Aorta (tissue), 5 donors: ENCODE results near the gene AHDC1. TPM values are rescaled to one million over a fixed set of nuclear protein-coding genes. Genes with fewer than 3 reads are reported as not detected.
A peak's percentile ranks its signal among the peaks of the same experiment; 100 is the strongest.

Experiments
- ATAC-seq: fragments of 200-7000 bp; cut with Tn5 transposase; one replicate; pipeline ENCODE4 v1.9.1; 2022; ENCODE audit warnings: moderate library complexity; ENCODE audit not compliant: low FRiP score
- DNase-seq, 2 donors: peaks; one replicate each; pipeline ENCODE4 v3.0.0-alpha.2; 2020
- H3K27ac ChIP-seq, 2 donors: one replicate each; pipeline ENCODE4 v1.5.1; 2013; ENCODE audit warnings: low read length in 2 of 2, mild to moderate bottlenecking in 2 of 2, moderate library complexity in 2 of 2, control low read depth in 1 of 2, inconsistent platforms in 1 of 2, low read depth in 1 of 2
- H3K27me3 ChIP-seq, 2 donors: one replicate each; pipeline ENCODE4 v1.6.1; 2013; ENCODE audit warnings: control low read depth in 1 of 2, low read length in 1 of 2, mild to moderate bottlenecking in 1 of 2, moderate library complexity in 1 of 2; ENCODE audit not compliant: insufficient read depth in 2 of 2, control insufficient read depth in 1 of 2
- H3K36me3 ChIP-seq, 2 donors: one replicate each; pipeline ENCODE4 v1.6.1; 2013; ENCODE audit warnings: control low read depth in 1 of 2, low read length in 1 of 2, mild to moderate bottlenecking in 1 of 2; ENCODE audit not compliant: insufficient read depth in 2 of 2, control insufficient read depth in 1 of 2
- H3K4me1 ChIP-seq, 2 donors: one replicate each; pipeline ENCODE4 v1.6.1; 2013; ENCODE audit warnings: low read length in 2 of 2, control low read depth in 1 of 2, mild to moderate bottlenecking in 1 of 2, moderate library complexity in 1 of 2; ENCODE audit not compliant: insufficient read depth in 2 of 2, control insufficient read depth in 1 of 2
- H3K4me3 ChIP-seq, 2 donors: one replicate each; pipeline ENCODE4 v1.5.1; 2013; ENCODE audit warnings: low read length in 2 of 2, control low read depth in 1 of 2, mild to moderate bottlenecking in 1 of 2
- H3K9me3 ChIP-seq: one replicate; pipeline ENCODE4 v1.6.1; 2013; ENCODE audit warnings: mild to moderate bottlenecking, low read length; ENCODE audit not compliant: control insufficient read depth
- WGBS, 2 donors: extraction: QIAGEN DNeasy Blood & Tissue Kit; methylation state at CpG; one replicate each; pipeline ENCODE4 v1.1.7; 2013; 5-methylcytosine and 5-hydroxymethylcytosine counted together
- intact Hi-C, 2 donors: fragments of 100-400 bp; cut with DNase I; formaldehyde crosslinking; loops; one replicate each; pipeline versions ENCODE4 v1.14.2 to v1.15.0; 2022
- polyA plus RNA-seq, 2 donors: library from polyadenylated mRNA; stranded (reverse); fragments of 200-250 nt; gene quantifications; one replicate each; pipeline ENCODE4 v1.2.3, GENCODE V29; 2013
- total RNA-seq, 2 donors: library from RNA; stranded (reverse); fragmentation: NEBNext Ultra II Directional; extraction: Animal tissue kit (Norgen Biotek cat#: 25700); gene quantifications; one replicate each; pipeline ENCODE4 v1.2.1, GENCODE V29; 2021
- donor health status: healthy with polysubstance abuse.
- donor health status: Bipolar disorder and iron deficiency.
- donor health status: DM: no; HTN: no; CAD: no.
- donor health status: DM: no; HTN: no; CAD: no.
- donor health status: DM: yes; HTN: yes; CAD: no.

AHDC1 gene
- total and polyA plus RNA-seq, 4 donors, result 7.8 to 89.1 (median 43.7) TPM

- intact Hi-C loops, result loop anchor here in 1 of 2 donors (10.0 kb wide), 1 partner anchor 106 kb away; the partner anchor contains the start of gene AHDC1
- DNase-seq, result no peak
- H3K36me3 ChIP-seq, result no peaks in the 10 kb centered on the region
- H3K9me3 ChIP-seq, result no peaks in the 10 kb centered on the region
- H3K27me3 ChIP-seq, result no peaks in the 10 kb centered on the region
- no peak overlapping the region for H3K27ac ChIP-seq
- no peak for ATAC-seq
- H3K4me3 ChIP-seq, result no peak overlapping the region
- WGBS, 2 donors, result 95 to 98% methylated on average over 2 of the region's 2 CpGs
- peaks cover 0 to 3% of the 10 kb centered on the region in 2 donors for H3K4me1 ChIP-seq
Measured at GRCh38 chr1:27499142-27499541, 104.8 kb downstream of the AHDC1 start.

GRCh38 chr1:27496604-27497155, 107.3 kb downstream of the AHDC1 start:
- Histone ChIP-seq H3K36me3 (no peaks in the 10 kb centered on the region), H3K4me3 (no peak overlapping the region), H3K4me1 (peaks cover 0 to 3% of the 10 kb centered on the region in 2 donors), H3K27ac (no peak overlapping the region), H3K9me3 (no peaks in the 10 kb centered on the region), H3K27me3 (no peaks in the 10 kb centered on the region)
- 4 to 7% methylated on average over 8 of the region's 8 CpGs for WGBS, 2 donors
- ATAC-seq (peak; percentile 40), DNase-seq (peak; percentile 53 to 74)
- intact Hi-C loops, result loop anchor here in 1 of 2 donors (10.0 kb wide), 1 partner anchor 108 kb away; the partner anchor contains the start of gene AHDC1

- intact Hi-C loops, result loop anchor here (5.0 to 10.0 kb wide), 2 partner anchors 65 to 112 kb away; partner anchors contain the start of gene AHDC1 (in 1 of the 2)
- Histone ChIP-seq H3K27ac (no peak overlapping the region), H3K9me3 (no peaks in the 10 kb centered on the region), H3K36me3 (no peaks in the 10 kb centered on the region), H3K4me3 (no peak overlapping the region), H3K27me3 (no peaks in the 10 kb centered on the region), H3K4me1 (peaks cover 0 to 3% of the 10 kb centered on the region in 2 donors)
- ATAC-seq (no peak), DNase-seq (no peak)
- WGBS, 2 donors, result 90 to 96% methylated on average over 3 of the region's 3 CpGs
Measured at GRCh38 chr1:27492796-27493195, 111.1 kb downstream of the AHDC1 start.

GRCh38 chr1:27491748-27492700, 111.9 kb downstream of the AHDC1 start:
- peaks cover 0 to 3% of the 10 kb centered on the region in 2 donors for H3K4me1 ChIP-seq
- 6 to 7% methylated on average over 9 of the region's 9 CpGs for WGBS, 2 donors

GRCh38 chr1:27489973-27490741, 113.8 kb downstream of the AHDC1 start, which contains the start of gene WASF2:
Gene WASF2, minus strand, starts transcription at chr1:27490167. Its CDS starts 61,277 bp downstream, at chr1:27428890.
- 1% methylated on average over 42 to 50 of the region's 50 CpGs for WGBS, 2 donors
- intact Hi-C loops, result loop anchor here (2.0 to 10.0 kb wide), 5 partner anchors 63 to 115 kb away; partner anchors contain the start of gene AHDC1 (in 1 of the 2)
- Histone ChIP-seq H3K36me3 (no peaks in the 10 kb centered on the region), H3K27me3 (no peaks in the 10 kb centered on the region), H3K4me1 (no peaks in the 10 kb centered on the region), H3K9me3 (no peaks in the 10 kb centered on the region), H3K27ac (peak within 1 kb of the TSS; percentile 9 to 87), H3K4me3 (peak within 1 kb of the TSS; percentile 79 to 97)
- peak; percentile 98 for DNase-seq
- ATAC-seq, result peak; percentile 97

More at GRCh38 chr1:27491748-27492700, 111.9 kb downstream of the AHDC1 start:
- H3K27me3 ChIP-seq, result no peaks in the 10 kb centered on the region
- ATAC-seq (peak; percentile 2), DNase-seq (peak; percentile 72 to 78)
- intact Hi-C loops, result loop anchor here (2.0 to 10.0 kb wide), 3 partner anchors 65 to 113 kb away; partner anchors contain the start of gene AHDC1 (in 1 of the 2)
- H3K4me3 ChIP-seq, result no peak overlapping the region
- no peaks in the 10 kb centered on the region for H3K9me3 ChIP-seq
- H3K27ac ChIP-seq, result peak overlapping the region; percentile 48 to 98
- H3K36me3 ChIP-seq, result no peaks in the 10 kb centered on the region

- peak overlapping the region; percentile 79 to 97 for H3K4me3 ChIP-seq
- H3K36me3 ChIP-seq, result no peaks in the 10 kb centered on the region
- peak overlapping the region in 1 of 2 donors; percentile 87 for H3K27ac ChIP-seq
- no peaks in the 10 kb centered on the region for H3K27me3 ChIP-seq
- DNase-seq (peak in 1 of 2 donors; percentile 84), ATAC-seq (peak; percentile 58)
- intact Hi-C loops, result loop anchor here in 1 of 2 donors (5.0 to 10.0 kb wide), 2 partner anchors 62 to 85 kb away; no protein-coding TSS in a partner anchor
- no peaks in the 10 kb centered on the region for H3K9me3 ChIP-seq
- 0% methylated on average over 25 to 26 of the region's 26 CpGs for WGBS, 2 donors
- no peaks in the 10 kb centered on the region for H3K4me1 ChIP-seq
Measured at GRCh38 chr1:27489501-27489972, 114.4 kb downstream of the AHDC1 start.

- ATAC-seq (no peak), DNase-seq (no peak)
- 14 to 15% methylated on average over 6 of the region's 6 CpGs for WGBS, 2 donors
- H3K36me3 ChIP-seq, result no peaks in the 10 kb centered on the region
- no peaks in the 10 kb centered on the region for H3K9me3 ChIP-seq
- intact Hi-C loops, result loop anchor here in 1 of 2 donors (5.0 to 10.0 kb wide), 2 partner anchors 61 to 83 kb away; no protein-coding TSS in a partner anchor
- peak overlapping the region; percentile 79 to 97 for H3K4me3 ChIP-seq
- no peaks in the 10 kb centered on the region for H3K27me3 ChIP-seq
- H3K27ac ChIP-seq, result no peak overlapping the region
- H3K4me1 ChIP-seq, result peaks cover 0 to 2% of the 10 kb centered on the region in 2 donors
Measured at GRCh38 chr1:27487966-27488884, 115.7 kb downstream of the AHDC1 start.
